HCT116 (cell line): ENCODE data around the gene ASIC3. TPM values are rescaled to one million over a fixed set of nuclear protein-coding genes. Genes with fewer than 3 reads are reported as not detected.

Experiments used
- ATAC-seq: fragments of 200-7000 bp; cut with Tn5 transposase; 2 replicates; pipeline ENCODE4 v1.9.1; 2020; ENCODE audit warnings: mild to moderate bottlenecking, moderate library complexity
- BruUV-seq: library from RNA; stranded (reverse); fragments of 400-500 nt; replicated peaks from 2 replicates; lab custom pipeline; 2021; lab: Mats Ljungman, UMichigan
- CTCF ChIA-PET: fragments of 300-600 bp; sonication (Branson Sonifier 250); formaldehyde crosslinking; loops from one replicate; lab custom pipeline; 2021; ENCODE audit warnings: antibody characterized with exemption; lab: Charles Lee
- POLR2A ChIA-PET: fragments of 300-600, 350-600 bp; sonication (Branson Sonifier 250); formaldehyde crosslinking; loops from one replicate; lab custom pipeline; 2021; ENCODE audit warnings: antibody characterized with exemption; lab: Charles Lee
- RAD21 ChIA-PET, 2 experiments: fragments of 300-600 bp; sonication (Branson Sonifier 250); formaldehyde crosslinking; loops; one replicate each; lab custom pipeline; 2023; ENCODE audit warnings: low total read pairs in 2 of 2; ENCODE audit not compliant: uncharacterized antibody in 2 of 2, unreplicated experiment in 2 of 2, low non-redundant PET in 1 of 2; lab: Charles Lee
- DNase-seq: peaks from one replicate; pipeline ENCODE4 v3.0.0-alpha.2; 2010; ENCODE audit warnings: low read depth, low spot score
- H2AFZ ChIP-seq: fragments of 200-600 bp; shearing (Covaris generic), sonication (generic); 2 replicates; pipeline ENCODE4 v1.6.1; 2017; ENCODE audit warnings: low read depth, mixed run types, mixed read lengths, antibody characterized with exemption, low read length; ENCODE audit not compliant: poor library complexity, severe bottlenecking
- H3K27ac ChIP-seq: 2 replicates; pipeline ENCODE4 v1.5.1; 2012; ENCODE audit warnings: low read depth, low read length
- H3K27me3 ChIP-seq: fragments of 200-600 bp; sonication (generic); 2 replicates; pipeline ENCODE4 v1.6.1; 2016; ENCODE audit warnings: mixed run types, low read length, mixed read lengths; ENCODE audit not compliant: insufficient read depth
- H3K36me3 ChIP-seq, 2 experiments: fragments of 200-500 bp in 1 of 2; fragments of 200-600 bp in 1 of 2; sonication (Bioruptor generic) in 1 of 2; sonication (generic) in 1 of 2; 2 replicates each; pipeline versions ENCODE4 v1.5.1 to v1.6.1; 2014 to 2016; ENCODE audit warnings: low read length in 2 of 2, inconsistent platforms in 1 of 2, mixed read lengths in 1 of 2, mixed run types in 1 of 2; ENCODE audit not compliant: insufficient read depth in 2 of 2, control insufficient read depth in 1 of 2
- H3K4me1 ChIP-seq, 2 experiments: fragments of 200-600 bp in 1 of 2; sonication (generic) in 1 of 2; 2 replicates each; pipeline versions ENCODE4 v1.5.1 to v1.6.1; 2012 to 2017; ENCODE audit warnings: low read length in 2 of 2, inconsistent platforms in 1 of 2, mild to moderate bottlenecking in 1 of 2, mixed read lengths in 1 of 2, mixed run types in 1 of 2, moderate library complexity in 1 of 2; ENCODE audit not compliant: insufficient read depth in 2 of 2, control insufficient read depth in 1 of 2
- H3K4me2 ChIP-seq: fragments of 200-600 bp; sonication (generic); 2 replicates; pipeline ENCODE4 v1.6.1; 2017; ENCODE audit warnings: mixed run types, low read length, mixed read lengths
- H3K4me3 ChIP-seq, 2 experiments: fragments of 200-600 bp in 1 of 2; sonication (generic) in 1 of 2; replicated peaks in 1 of 2; 2 replicates each; pipeline ENCODE4 v1.5.1; 2011 to 2016; ENCODE audit warnings: low read length in 2 of 2, control low read depth in 1 of 2, low read depth in 1 of 2, mild to moderate bottlenecking in 1 of 2, mixed read lengths in 1 of 2, mixed run types in 1 of 2
- H3K79me2 ChIP-seq: fragments of 200-600 bp; sonication (generic); 2 replicates; pipeline ENCODE4 v1.6.1; 2017; ENCODE audit warnings: mild to moderate bottlenecking, mixed run types, low read length, moderate library complexity, mixed read lengths; ENCODE audit not compliant: insufficient read depth
- H3K9ac ChIP-seq: fragments of 200-600 bp; sonication (generic); 2 replicates; pipeline ENCODE4 v1.6.1; 2016; ENCODE audit warnings: low read length, mixed read lengths
- H3K9me2 ChIP-seq: fragments of 200-600 bp; sonication (generic), shearing (Covaris generic); 2 replicates; pipeline ENCODE4 v1.6.1; 2017; ENCODE audit warnings: mixed run types, mild to moderate bottlenecking, moderate library complexity; ENCODE audit not compliant: insufficient read depth
- H3K9me3 ChIP-seq, 2 experiments: fragments of 200-500 bp in 1 of 2; fragments of 200-600 bp in 1 of 2; sonication (Bioruptor generic) in 1 of 2; sonication (generic) in 1 of 2; 2 replicates each; pipeline ENCODE4 v1.6.1; 2014 to 2017; ENCODE audit warnings: low read length in 2 of 2, mixed read lengths in 2 of 2, inconsistent platforms in 1 of 2, low read depth in 1 of 2, mild to moderate bottlenecking in 1 of 2, mixed run types in 1 of 2, moderate library complexity in 1 of 2; ENCODE audit not compliant: control insufficient read depth in 1 of 2, insufficient read depth in 1 of 2
- H4K20me1 ChIP-seq: fragments of 200-600 bp; sonication (generic), shearing (Covaris generic); 2 replicates; pipeline ENCODE4 v1.6.1; 2017; ENCODE audit warnings: mixed run types, mild to moderate bottlenecking, moderate library complexity; ENCODE audit not compliant: insufficient read depth
- ATF3 ChIP-seq: IDR thresholded peaks from 2 replicates; pipeline ENCODE4 v1.6.1; 2012
- CBX3 ChIP-seq: IDR thresholded peaks from 2 replicates; pipeline ENCODE4 v1.6.1; 2012; ENCODE audit warnings: low read depth
- CEBPB ChIP-seq: IDR thresholded peaks from 2 replicates; pipeline ENCODE4 v1.6.1; 2012; ENCODE audit warnings: low read depth
- CTCF ChIP-seq, 3 experiments: fragments of 200-600 bp in 1 of 3; sonication (generic) in 1 of 3; IDR thresholded peaks in 2 of 3; conservative IDR thresholded peaks in 1 of 3; 2 replicates each; pipeline ENCODE4 v1.5.1; 2012 to 2017; ENCODE audit warnings: low read depth in 2 of 3, low read length in 2 of 3, antibody characterized with exemption in 1 of 3, borderline replicate concordance in 1 of 3, control low read depth in 1 of 3, mild to moderate bottlenecking in 1 of 3, mixed read lengths in 1 of 3, mixed run types in 1 of 3, moderate library complexity in 1 of 3; ENCODE audit not compliant: insufficient read depth in 1 of 3
- EGR1 ChIP-seq: IDR thresholded peaks from 2 replicates; pipeline ENCODE4 v1.6.1; 2012; ENCODE audit warnings: low read depth
- ELF1 ChIP-seq: IDR thresholded peaks from 2 replicates; pipeline ENCODE4 v1.6.1; 2012; ENCODE audit warnings: low read depth, borderline replicate concordance
- EZH2 ChIP-seq: fragments of 200-600 bp; sonication (generic); IDR thresholded peaks from 2 replicates; pipeline ENCODE4 v1.6.1; 2017; ENCODE audit warnings: antibody characterized with exemption, mixed run types
- EZH2phosphoT487 ChIP-seq: fragments of 200-600 bp; IDR thresholded peaks from 2 replicates; pipeline ENCODE4 v1.6.1; 2018; ENCODE audit warnings: antibody characterized with exemption, borderline replicate concordance
- FOSL1 ChIP-seq: IDR thresholded peaks from 2 replicates; pipeline ENCODE4 v1.6.1; 2012; ENCODE audit warnings: low read depth
- JUND ChIP-seq: IDR thresholded peaks from 2 replicates; pipeline ENCODE4 v1.6.1; 2012
- MAX ChIP-seq: IDR thresholded peaks from 2 replicates; pipeline ENCODE4 v1.6.1; 2012
- POLR2A ChIP-seq: IDR thresholded peaks from 2 replicates; pipeline ENCODE4 v1.7.0; 2011; ENCODE audit warnings: borderline replicate concordance; ENCODE audit not compliant: insufficient read depth, insufficient read length; ENCODE audit errors: extremely low read depth
- POLR2AphosphoS5 ChIP-seq: IDR thresholded peaks from 2 replicates; pipeline ENCODE4 v1.6.1; 2011; ENCODE audit warnings: mild to moderate bottlenecking, low read depth, low read length, moderate library complexity
- SIN3A ChIP-seq: IDR thresholded peaks from 2 replicates; pipeline ENCODE4 v1.6.1; 2012; ENCODE audit warnings: low read depth
- SP1 ChIP-seq: IDR thresholded peaks from 2 replicates; pipeline ENCODE4 v1.6.1; 2012; ENCODE audit warnings: low read depth
- TCF7L2 ChIP-seq: IDR thresholded peaks from 2 replicates; pipeline ENCODE4 v1.7.0; 2011; ENCODE audit warnings: borderline replicate concordance, inconsistent platforms; ENCODE audit not compliant: insufficient read depth, insufficient read length; ENCODE audit errors: extremely low read depth
- YY1 ChIP-seq: IDR thresholded peaks from 2 replicates; pipeline ENCODE4 v1.6.1; 2011; ENCODE audit warnings: low read length, low read depth, moderate library complexity, mild to moderate bottlenecking; ENCODE audit not compliant: insufficient replicate concordance; ENCODE audit errors: extremely low read depth
- ZNF274 ChIP-seq: fragments of 200-500 bp; sonication (Bioruptor generic); IDR thresholded peaks from 2 replicates; pipeline ENCODE4 v1.6.1; 2014; ENCODE audit warnings: mild to moderate bottlenecking, low read depth, low read length, inconsistent platforms
- intact Hi-C: fragments of 100-400 bp; cut with micrococcal nuclease; formaldehyde crosslinking; loops from 2 replicates; pipeline ENCODE4 v1.10.0; 2022
- total RNA-seq: library from RNA; stranded (reverse); gene quantifications from one replicate; pipeline ENCODE4 v1.2.1, GENCODE V29; 2021; ENCODE audit not compliant: unreplicated experiment

Gene ASIC3
- total RNA-seq, 1 experiment from 2014 or later, result 4.4 TPM

- no peak for TF ChIP-seq CTCF (IDR thresholded peaks at IDR 0.05 in 2 of 3, conservative IDR thresholded peaks at IDR 0.05 in 1 of 3; ENCODE audit: borderline replicate concordance in 1 of 3, insufficient read depth in 1 of 3, low read depth in 2 of 3, low read length in 2 of 3)
- TF ChIP-seq ZNF274, result no peak
- TF ChIP-seq ATF3, result no peak
- no peak for TF ChIP-seq CEBPB
- no peak for TF ChIP-seq SP1
- no peak for TF ChIP-seq TCF7L2
- no peak for TF ChIP-seq JUND
- no peak for TF ChIP-seq POLR2AphosphoS5
- no peak for TF ChIP-seq SIN3A
- no peak for TF ChIP-seq POLR2A
- no peak for TF ChIP-seq CBX3
- no peak for TF ChIP-seq MAX
- TF ChIP-seq EZH2, result no peak
- TF ChIP-seq EGR1, result no peak
- no peak for TF ChIP-seq EZH2phosphoT487
- TF ChIP-seq YY1, result no peak
Measured at GRCh38 chr7:151051108-151051507, 2.8 kb downstream of the ASIC3 start (continued).

GRCh38 chr7:151053096-151053495 lies 4.8 kb downstream of the ASIC3 start:
- intact Hi-C loops, result no loop called here
- ChIA-PET RAD21 (no interaction called here), CTCF (no interaction called here), POLR2A (no interaction called here)
- no peaks in the 10 kb centered on the region for H4K20me1 ChIP-seq
- no peak overlapping the region for H3K4me2 ChIP-seq
- H3K9me3 ChIP-seq, result no peaks in the 10 kb centered on the region
- no peak for ATAC-seq
- no peaks in the 10 kb centered on the region for H3K9me2 ChIP-seq
- no peak overlapping the region for H2AFZ ChIP-seq
- H3K79me2 ChIP-seq, result no peaks in the 10 kb centered on the region
- no peaks in the 10 kb centered on the region for H3K27me3 ChIP-seq
- no peak overlapping the region for H3K27ac ChIP-seq
- DNase-seq, result no peak
- no TSS peak for BruUV-seq
- H3K36me3 ChIP-seq, result no peaks in the 10 kb centered on the region
- no peak overlapping the region for H3K9ac ChIP-seq
- H3K4me1 ChIP-seq, result peaks cover 5 to 8% of the 10 kb centered on the region in 2 experiments; a peak in 3 of 4 replicates
- H3K4me3 ChIP-seq, result no peak overlapping the region
- TF ChIP-seq POLR2A, result no peak
- TF ChIP-seq EGR1, result no peak
- TF ChIP-seq CTCF (IDR thresholded peaks at IDR 0.05 in 2 of 3, conservative IDR thresholded peaks at IDR 0.05 in 1 of 3; ENCODE audit: borderline replicate concordance in 1 of 3, insufficient read depth in 1 of 3, low read depth in 2 of 3, low read length in 2 of 3), result no peak
- no peak for TF ChIP-seq POLR2AphosphoS5
- TF ChIP-seq ELF1, result no peak
- TF ChIP-seq FOSL1, result no peak
- no peak for TF ChIP-seq ATF3
